Kidney (tissue), 14 donors: ENCODE measurements around the gene AFF3. TPM values are rescaled to one million over a fixed set of nuclear protein-coding genes. Genes with fewer than 3 reads are reported as not detected.
A peak's percentile ranks its signal among the peaks of the same experiment; 100 is the strongest.

ENCODE experiments used
- DNase-seq, 5 donors: peaks; one replicate each; pipeline ENCODE4 v3.0.0-alpha.2; 2013 to 2020
- FAIRE-seq: peaks from 2 replicates; lab custom pipeline; 2012; peaks lifted over from hg19 to GRCh38; lab: Jason Lieb, UNC
- H3K27ac ChIP-seq, 2 donors: one replicate each; pipeline ENCODE4 v1.7.0; 2013; ENCODE audit warnings: low read depth in 2 of 2, low read length in 2 of 2, inconsistent platforms in 1 of 2
- H3K27me3 ChIP-seq: one replicate; pipeline ENCODE4 v1.7.1; 2013; ENCODE audit warnings: low read length, inconsistent platforms; ENCODE audit not compliant: control insufficient read depth, insufficient read depth
- H3K36me3 ChIP-seq, 3 donors: one replicate each; pipeline versions ENCODE4 v1.7.0 to v1.7.1; 2013; ENCODE audit warnings: low read length in 3 of 3, control low read depth in 1 of 3, inconsistent platforms in 1 of 3; ENCODE audit not compliant: insufficient read depth in 3 of 3, control insufficient read depth in 2 of 3
- H3K4me1 ChIP-seq, 3 donors: one replicate each; pipeline versions ENCODE4 v1.7.0 to v1.7.1; 2013; ENCODE audit warnings: low read length in 3 of 3, inconsistent platforms in 1 of 3, low read depth in 1 of 3; ENCODE audit not compliant: control insufficient read depth in 2 of 3, insufficient read depth in 2 of 3
- H3K4me3 ChIP-seq, 3 donors: one replicate each; pipeline versions ENCODE4 v1.7.0 to v1.8.1; 2013; ENCODE audit warnings: low read length in 3 of 3, control low read depth in 1 of 3, inconsistent platforms in 1 of 3
- H3K9ac ChIP-seq, 3 donors: one replicate each; pipeline versions ENCODE4 v1.7.0 to v1.7.1; 2013; ENCODE audit warnings: low read length in 3 of 3, control low read depth in 1 of 3, inconsistent platforms in 1 of 3
- H3K9me3 ChIP-seq, 3 donors: one replicate each; pipeline versions ENCODE4 v1.7.0 to v1.7.1; 2013; ENCODE audit warnings: low read length in 3 of 3, control low read depth in 1 of 3, inconsistent platforms in 1 of 3; ENCODE audit not compliant: control insufficient read depth in 2 of 3, insufficient read depth in 1 of 3
- CTCF ChIP-seq: IDR thresholded peaks from 3 replicates; pipeline ENCODE4 v1.5.1; 2012; ENCODE audit warnings: mild to moderate bottlenecking, moderate library complexity, borderline replicate concordance; ENCODE audit not compliant: insufficient read depth; ENCODE audit errors: extremely low read depth
- intact Hi-C: fragments of 100-400 bp; cut with DNase I; formaldehyde crosslinking; loops from one replicate; pipeline ENCODE4 v1.11.1; 2022
- polyA plus RNA-seq: library from polyadenylated mRNA; stranded (reverse); fragments of 350-450 nt; fragmentation: Illumina TruSeq; extraction: RNeasy Lipid Tissue Mini Kit (QIAGEN cat#74804); gene quantifications from one replicate; pipeline ENCODE4 v1.2.3, GENCODE V29; 2014; ENCODE audit warnings: low read depth, low replicate concordance; ENCODE audit not compliant: insufficient read depth
- total RNA-seq: library from RNA; stranded (reverse); fragmentation: NEBNext Ultra II Directional; extraction: Animal tissue kit (Norgen Biotek cat#: 25700); gene quantifications from one replicate; pipeline ENCODE4 v1.2.1, GENCODE V29; 2021
- donor health status: control.
- donor health status: control.
- donor health status: control.
- donor health status: control.
- donor health status: control.
- donor health status: DM: yes; HTN: yes; CAD: no.
- donor health status: Normal renal cell carcinoma (clear cell type).

The AFF3 gene
- total and polyA plus RNA-seq, 2 donors from 2014 or later, result 0.65 to 11.0 TPM

- H3K4me3 ChIP-seq, result no peak overlapping the region
- peaks cover 0 to 2% (median 0%) of the 10 kb centered on the region in 3 donors for H3K4me1 ChIP-seq
- no peak overlapping the region for H3K27ac ChIP-seq
- intact Hi-C loops, result no loop called here
- H3K9me3 ChIP-seq, result no peaks in the 10 kb centered on the region
- FAIRE-seq, result no peak
- no peak overlapping the region for H3K9ac ChIP-seq
- no peaks in the 10 kb centered on the region for H3K27me3 ChIP-seq
- TF ChIP-seq CTCF, result no peak
- peak in 2 of 5 donors; percentile 34 to 55 for DNase-seq
- H3K36me3 ChIP-seq, result no peaks in the 10 kb centered on the region
Measured at GRCh38 chr2:99643787-99644418, 498.5 kb downstream of the AFF3 start.

GRCh38 chr2:99641999-99642398 lies 500.4 kb downstream of the AFF3 start:
- no peak overlapping the region for H3K9ac ChIP-seq
- no peaks in the 10 kb centered on the region for H3K27me3 ChIP-seq
- H3K27ac ChIP-seq, result no peak overlapping the region
- no peaks in the 10 kb centered on the region for H3K9me3 ChIP-seq
- peaks cover 0 to 4% (median 2%) of the 10 kb centered on the region in 3 donors for H3K4me1 ChIP-seq
- DNase-seq (no peak), FAIRE-seq (no peak)
- no peak overlapping the region for H3K4me3 ChIP-seq
- no peak for TF ChIP-seq CTCF
- H3K36me3 ChIP-seq, result no peaks in the 10 kb centered on the region
- intact Hi-C loops, result no loop called here

GRCh38 chr2:99640635-99641151 lies 501.7 kb downstream of the AFF3 start:
- no peak for TF ChIP-seq CTCF
- no peaks in the 10 kb centered on the region for H3K27me3 ChIP-seq
- H3K27ac ChIP-seq, result no peak overlapping the region
- H3K9ac ChIP-seq, result no peak overlapping the region
- no peaks in the 10 kb centered on the region for H3K36me3 ChIP-seq
- H3K4me3 ChIP-seq, result no peak overlapping the region
- no peaks in the 10 kb centered on the region for H3K9me3 ChIP-seq
- intact Hi-C loops, result no loop called here
- H3K4me1 ChIP-seq, result peaks cover 0 to 7% (median 4%) of the 10 kb centered on the region in 3 donors
- FAIRE-seq (no peak), DNase-seq (peak in 4 of 5 donors; percentile 49 to 74 (median 62))

- no peak overlapping the region for H3K4me3 ChIP-seq
- H3K9ac ChIP-seq, result no peak overlapping the region
- no peak overlapping the region for H3K27ac ChIP-seq
- TF ChIP-seq CTCF, result no peak
- peaks cover 0 to 5% (median 4%) of the 10 kb centered on the region in 3 donors for H3K4me1 ChIP-seq
- no peaks in the 10 kb centered on the region for H3K9me3 ChIP-seq
- no peaks in the 10 kb centered on the region for H3K27me3 ChIP-seq
- DNase-seq (no peak), FAIRE-seq (no peak)
- H3K36me3 ChIP-seq, result no peaks in the 10 kb centered on the region
- intact Hi-C loops, result no loop called here
Measured at GRCh38 chr2:99638791-99639190, 503.6 kb downstream of the AFF3 start.
